GM08714 (cell line): Measurements from ENCODE around the gene PTPRN2.

Source experiments
- H3K4me3 ChIP-seq: fragments of 200-500 bp; sonication (Bioruptor generic); 2 replicates; pipeline ENCODE4 v1.5.1; 2014; ENCODE audit warnings: mild to moderate bottlenecking, low read length, inconsistent platforms
- ZNF274 ChIP-seq: IDR thresholded peaks from 2 replicates; pipeline ENCODE4 v1.6.1; 2012; ENCODE audit warnings: mild to moderate bottlenecking, low read depth, low read length

The PTPRN2 gene

DNA sequence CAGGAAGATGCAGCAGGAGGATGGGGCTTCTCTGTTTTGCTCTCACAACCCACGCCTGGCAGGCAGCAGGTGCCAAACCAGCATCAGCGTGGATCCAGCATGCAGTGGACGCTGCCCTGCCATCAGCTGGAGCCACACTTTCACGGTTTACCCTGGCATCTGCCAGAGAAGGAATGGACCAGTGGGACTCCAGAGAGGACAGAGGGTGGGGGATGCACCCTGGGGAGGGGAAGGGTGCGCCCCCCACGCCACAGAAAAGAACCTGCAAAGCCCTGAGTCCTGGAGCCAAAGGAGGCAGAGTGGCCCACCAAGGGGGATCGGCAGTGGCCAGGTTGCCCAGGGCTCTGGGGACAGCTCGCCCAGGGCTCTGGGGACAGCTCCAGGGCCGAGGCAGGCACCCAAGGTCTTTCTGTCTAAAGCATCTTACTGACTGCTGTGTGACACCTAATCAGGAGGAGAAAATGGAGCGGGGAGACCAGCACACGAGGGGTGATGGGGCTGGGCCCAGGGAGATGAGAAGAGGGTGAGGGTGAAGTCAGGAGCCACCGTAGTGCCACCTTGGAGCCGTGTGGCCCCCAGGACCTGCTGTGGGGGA lies 1025.7 kb downstream of the PTPRN2 start:
- no peak overlapping the region for H3K4me3 ChIP-seq
- TF ChIP-seq ZNF274, result no peak

DNA sequence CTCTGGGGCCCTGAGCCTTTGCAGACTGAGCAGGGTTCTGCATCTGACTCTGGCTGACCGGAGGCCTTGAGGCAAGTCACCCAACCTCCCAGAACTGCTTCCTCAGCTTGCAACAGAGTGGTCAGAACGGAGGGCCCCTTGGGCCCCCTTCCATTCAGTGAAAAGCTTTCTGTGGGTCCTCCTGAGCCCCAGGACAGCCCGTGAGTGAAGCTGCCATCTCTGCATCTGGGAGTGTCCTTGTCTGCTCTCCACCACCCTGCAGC lies 1026.2 kb downstream of the PTPRN2 start:
- H3K4me3 ChIP-seq, result no peak overlapping the region

DNA sequence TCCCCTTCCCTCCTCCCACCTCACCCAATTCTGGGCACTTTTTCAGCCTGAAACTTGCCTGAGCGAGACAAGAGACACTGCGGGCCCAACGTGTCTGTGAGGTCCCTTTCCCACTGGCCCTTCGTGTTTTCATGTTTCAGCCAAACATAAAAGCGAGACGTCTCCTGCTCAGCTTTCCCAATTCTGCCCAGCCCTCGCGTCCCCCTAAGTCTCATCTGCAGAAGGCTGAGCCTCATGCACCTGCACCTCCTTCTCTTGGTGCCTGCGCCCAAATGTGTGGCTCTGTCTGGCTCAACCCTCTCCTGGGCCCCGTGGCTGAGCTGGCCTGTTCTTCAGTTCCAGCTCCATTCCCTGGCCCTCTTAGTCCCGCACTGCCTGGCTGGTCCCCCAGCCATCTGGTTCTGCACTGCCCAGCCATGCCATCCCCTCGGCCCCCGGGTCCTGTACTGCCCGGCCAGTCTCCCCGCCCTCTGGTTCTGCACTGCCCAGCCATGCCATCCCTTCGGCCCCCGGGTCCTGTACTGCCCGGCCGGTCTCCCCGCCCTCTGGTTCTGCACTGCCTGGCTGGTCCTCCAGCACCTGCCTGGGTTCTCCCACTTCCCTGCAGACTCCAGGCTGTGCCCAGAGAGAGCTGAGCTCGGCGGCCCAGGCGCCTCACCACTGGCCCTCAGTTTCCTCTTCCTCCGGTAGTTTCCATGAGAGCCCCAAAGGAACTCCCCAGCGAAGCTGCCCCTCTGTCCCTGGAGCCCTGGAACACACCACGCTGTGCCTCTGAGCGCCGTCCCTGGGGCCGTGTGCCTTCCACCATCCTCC lies 1026.7 kb downstream of the PTPRN2 start:
- H3K4me3 ChIP-seq, result no peak overlapping the region
- no peak for TF ChIP-seq ZNF274

More for the DNA sequence above, 1026.2 kb downstream of the PTPRN2 start:
- TF ChIP-seq ZNF274, result no peak

GRCh38 chr7:157560258-157560654 lies 1027.4 kb downstream of the PTPRN2 start:
- no peak overlapping the region for H3K4me3 ChIP-seq
- TF ChIP-seq ZNF274, result no peak

DNA sequence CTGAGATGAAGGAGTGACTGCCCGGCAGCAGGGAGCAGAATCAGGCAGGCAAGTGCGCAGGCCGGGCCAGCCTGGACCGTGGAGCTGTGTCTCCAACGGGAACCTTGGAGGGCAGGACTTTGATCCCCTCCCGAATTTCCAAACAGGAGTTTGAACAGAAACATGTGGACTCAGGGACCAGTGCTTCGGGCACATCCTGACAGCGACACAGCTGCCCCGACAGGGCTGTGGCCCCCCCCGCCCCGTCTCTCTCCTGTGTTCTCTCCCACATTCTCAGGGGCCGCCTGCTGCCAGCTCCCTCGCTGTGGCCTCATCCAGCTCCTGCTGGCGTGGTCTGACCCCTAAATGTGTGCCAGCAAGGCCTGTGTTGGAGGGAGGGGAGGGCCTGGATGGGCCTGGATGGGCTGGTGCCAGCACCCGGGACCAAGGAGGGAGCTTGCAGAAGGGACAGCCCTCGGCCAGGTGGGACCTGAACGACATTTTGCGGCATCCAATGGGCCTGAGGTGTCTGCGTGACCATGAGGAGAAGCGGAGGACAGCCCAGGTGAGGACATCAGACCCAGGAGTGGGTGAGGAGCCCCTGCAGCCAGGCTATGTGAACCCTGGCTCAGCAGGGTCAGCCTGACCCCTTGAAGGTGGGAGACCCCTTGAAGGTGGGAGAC lies 1027.9 kb downstream of the PTPRN2 start:
- no peak for TF ChIP-seq ZNF274
- H3K4me3 ChIP-seq, result no peak overlapping the region

DNA sequence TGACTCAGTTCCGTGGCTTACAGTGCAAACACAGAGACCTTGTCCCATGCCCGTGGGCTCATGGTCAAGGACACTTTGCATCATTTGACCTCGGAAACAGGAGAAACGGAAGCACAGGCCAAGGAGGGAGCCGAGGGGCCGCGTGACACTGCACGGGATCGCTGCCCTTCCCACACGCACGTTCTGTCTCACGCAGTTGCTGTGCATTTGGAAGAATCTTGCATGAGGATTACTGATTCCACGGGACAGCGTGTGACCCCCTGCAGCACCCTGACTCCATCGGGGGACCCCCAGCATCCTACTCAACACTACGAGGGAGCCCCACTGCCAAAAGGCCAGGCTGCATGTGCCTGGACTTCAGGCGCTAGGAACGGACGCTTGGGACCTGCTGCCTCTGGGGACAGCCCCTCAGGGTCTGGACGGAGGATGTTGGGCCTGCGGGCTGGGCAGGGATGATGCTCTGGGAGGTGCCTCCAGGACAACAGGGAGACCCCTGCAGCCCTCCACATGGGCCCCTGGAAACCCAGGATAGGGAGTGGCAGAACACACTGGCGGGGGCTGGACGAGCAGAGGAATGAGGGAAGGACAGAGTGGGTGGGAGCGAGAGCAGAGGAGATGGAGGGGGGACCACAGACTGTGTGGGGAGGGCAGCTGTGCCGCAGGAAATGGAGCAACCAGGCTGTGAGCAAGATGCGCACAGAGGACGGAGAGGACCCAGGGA lies 1028.6 kb downstream of the PTPRN2 start:
- no peak overlapping the region for H3K4me3 ChIP-seq
- no peak for TF ChIP-seq ZNF274

GRCh38 chr7:157558516-157558874 lies 1029.1 kb downstream of the PTPRN2 start:
- no peak for TF ChIP-seq ZNF274

DNA sequence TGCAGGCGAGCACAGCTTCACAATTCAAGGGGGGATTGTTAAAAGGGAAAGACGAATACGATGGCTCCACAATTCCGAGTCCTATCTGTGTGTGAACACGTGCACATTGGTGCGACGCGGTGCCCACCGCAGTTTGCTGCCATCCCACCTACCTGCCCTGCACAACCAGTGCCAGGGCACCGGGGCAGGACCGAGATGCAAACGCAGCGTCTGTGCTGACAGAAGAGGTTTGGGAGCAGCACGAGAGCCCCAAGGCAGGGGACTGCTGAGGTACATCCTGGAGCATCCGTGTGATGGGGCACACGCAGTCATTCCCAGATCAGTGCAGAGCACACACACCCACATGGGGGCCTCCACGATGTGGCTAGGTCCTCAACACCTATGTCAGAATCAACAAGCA lies 1029.6 kb downstream of the PTPRN2 start:
- TF ChIP-seq ZNF274, result no peak
- H3K4me3 ChIP-seq, result no peak overlapping the region

More at GRCh38 chr7:157558516-157558874, 1029.1 kb downstream of the PTPRN2 start:
- H3K4me3 ChIP-seq, result no peak overlapping the region

DNA sequence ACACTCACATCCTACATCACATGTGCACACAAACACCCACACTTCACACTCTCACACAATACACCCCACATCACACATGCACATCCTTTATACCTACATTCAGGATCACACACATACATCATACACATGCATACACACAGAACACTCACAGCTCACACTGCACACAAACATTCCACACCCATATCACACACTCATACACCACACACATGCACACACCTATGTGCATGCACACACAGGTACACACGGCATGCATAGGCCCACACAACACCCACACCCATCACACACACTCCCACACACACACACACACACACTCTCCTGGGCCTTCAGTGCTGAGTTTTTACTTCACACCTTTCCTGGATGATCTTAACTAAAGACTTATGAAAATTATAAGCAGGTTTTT lies 1030.4 kb downstream of the PTPRN2 start:
- TF ChIP-seq ZNF274, result no peak
- H3K4me3 ChIP-seq, result no peak overlapping the region

- no peak for TF ChIP-seq ZNF274
- no peak overlapping the region for H3K4me3 ChIP-seq
Measured at GRCh38 chr7:157556642-157556944, 1031.0 kb downstream of the PTPRN2 start.

- TF ChIP-seq ZNF274, result no peak
- H3K4me3 ChIP-seq, result no peak overlapping the region
Measured at GRCh38 chr7:157555944-157556641, 1031.5 kb downstream of the PTPRN2 start.

- no peak overlapping the region for H3K4me3 ChIP-seq
- no peak for TF ChIP-seq ZNF274
Measured at GRCh38 chr7:157555313-157555712, 1032.3 kb downstream of the PTPRN2 start.

GRCh38 chr7:157554393-157555238 lies 1033.0 kb downstream of the PTPRN2 start:
- H3K4me3 ChIP-seq, result no peak overlapping the region
- TF ChIP-seq ZNF274, result no peak
